Central memory CD8-positive, alpha-beta T cell (primary cell): Measurements from ENCODE around the gene AASDHPPT.

Experiments used
- ATAC-seq: fragments of 150-1000 bp; cut with Tn5 transposase; replicated peaks from 2 replicates; pipeline ENCODE4 v1.10.0; 2022; ENCODE audit warnings: mild to moderate bottlenecking, moderate FRiP score, moderate number of reproducible peaks; ENCODE audit not compliant: poor library complexity, severe bottlenecking; ENCODE audit errors: extremely low read depth
- DNase-seq, 2 donors: peaks; one replicate each; pipeline ENCODE4 v3.0.0; 2021; ENCODE audit warnings: low spot score in 2 of 2
- H3K27ac Mint-ChIP-seq: one replicate; pipeline ENCODE4 v1.8.0; 2022; ENCODE audit warnings: low read depth, mild to moderate bottlenecking, moderate library complexity, mixed read lengths
- H3K27me3 Mint-ChIP-seq: one replicate; pipeline ENCODE4 v1.8.0; 2022; ENCODE audit warnings: mixed read lengths
- H3K36me3 Mint-ChIP-seq: one replicate; pipeline ENCODE4 v1.8.0; 2022; ENCODE audit warnings: mild to moderate bottlenecking, moderate library complexity, mixed read lengths; ENCODE audit not compliant: insufficient read depth
- H3K4me1 Mint-ChIP-seq: one replicate; pipeline ENCODE4 v1.8.0; 2022; ENCODE audit warnings: mixed read lengths
- H3K4me3 Mint-ChIP-seq: one replicate; pipeline ENCODE4 v1.8.0; 2022; ENCODE audit warnings: mild to moderate bottlenecking, moderate library complexity, mixed read lengths
- H3K9me3 Mint-ChIP-seq: one replicate; pipeline ENCODE4 v1.8.0; 2022; ENCODE audit warnings: mixed read lengths

Gene AASDHPPT

GRCh38 chr11:106137061-106137460, 59.6 kb downstream of the AASDHPPT start:
- H3K36me3 Mint-ChIP-seq: no peaks in the 10 kb centered on the region
- no peaks in the 10 kb centered on the region for H3K4me1 Mint-ChIP-seq
- no peaks in the 10 kb centered on the region for H3K9me3 Mint-ChIP-seq
- no peak for DNase-seq
- no peak overlapping the region for H3K4me3 Mint-ChIP-seq
- no peak for ATAC-seq
- H3K27me3 Mint-ChIP-seq: peaks cover 42% of the 10 kb centered on the region
- no peak overlapping the region for H3K27ac Mint-ChIP-seq

GRCh38 chr11:106137758-106138157, 60.3 kb downstream of the AASDHPPT start:
- H3K27ac Mint-ChIP-seq: no peak overlapping the region
- no peaks in the 10 kb centered on the region for H3K36me3 Mint-ChIP-seq
- H3K4me1 Mint-ChIP-seq: no peaks in the 10 kb centered on the region
- DNase-seq: no peak
- H3K27me3 Mint-ChIP-seq: peaks cover 43% of the 10 kb centered on the region
- no peak for ATAC-seq
- H3K4me3 Mint-ChIP-seq: no peak overlapping the region
- no peaks in the 10 kb centered on the region for H3K9me3 Mint-ChIP-seq
